Smooth muscle cell (in vitro differentiated cells): Measurements from ENCODE around the gene PRSS57. TPM values are rescaled to one million over a fixed set of nuclear protein-coding genes. Genes with fewer than 3 reads are reported as not detected.

Experiments
- DNase-seq: peaks from one replicate; lab custom pipeline; 2025; ENCODE audit not compliant: unreplicated experiment; lab: John Stamatoyannopoulos, UW
- H2AFZ ChIP-seq: fragments of 200-600 bp; sonication (generic); 2 replicates; pipeline ENCODE4 v1.6.0; 2016; ENCODE audit warnings: antibody characterized with exemption, low read depth, mild to moderate bottlenecking
- H3F3A ChIP-seq: fragments of 200-600 bp; sonication (generic); 2 replicates; pipeline ENCODE4 v1.6.0; 2017; ENCODE audit warnings: antibody characterized with exemption, low read depth
- H3K27ac ChIP-seq: fragments of 200-600 bp; sonication (generic); 2 replicates; pipeline ENCODE4 v1.5.1; 2016; ENCODE audit warnings: low read depth, mild to moderate bottlenecking
- H3K27me3 ChIP-seq: fragments of 200-600 bp; sonication (generic); 2 replicates; pipeline ENCODE4 v1.6.1; 2016; ENCODE audit warnings: low read depth, mild to moderate bottlenecking
- H3K36me3 ChIP-seq: fragments of 200-600 bp; sonication (generic); 2 replicates; pipeline ENCODE4 v1.5.1; 2016; ENCODE audit warnings: low read depth
- H3K4me1 ChIP-seq: fragments of 200-600 bp; sonication (generic); 2 replicates; pipeline ENCODE4 v1.5.1; 2016; ENCODE audit warnings: low read depth
- H3K4me2 ChIP-seq: fragments of 200-600 bp; sonication (generic); 2 replicates; pipeline ENCODE4 v1.6.0; 2016; ENCODE audit warnings: mild to moderate bottlenecking
- H3K4me3 ChIP-seq: fragments of 200-600 bp; sonication (generic); 2 replicates; pipeline ENCODE4 v1.5.1; 2016; ENCODE audit warnings: mild to moderate bottlenecking
- H3K79me2 ChIP-seq: fragments of 200-600 bp; sonication (generic); 2 replicates; pipeline ENCODE4 v1.6.0; 2016; ENCODE audit warnings: low read depth, mild to moderate bottlenecking
- H3K9ac ChIP-seq: fragments of 200-600 bp; sonication (generic); 2 replicates; pipeline ENCODE4 v1.6.0; 2016; ENCODE audit warnings: low read depth
- H3K9me3 ChIP-seq: fragments of 200-600 bp; sonication (generic); replicated peaks from 2 replicates; pipeline ENCODE4 v1.5.1; 2016; ENCODE audit warnings: low read depth
- H4K20me1 ChIP-seq: fragments of 200-600 bp; sonication (generic); 2 replicates; pipeline ENCODE4 v1.6.0; 2016; ENCODE audit warnings: low read depth
- WGBS: methylation state at CpG from one replicate; pipeline ENCODE4 v1.1.7; 2016; ENCODE audit warnings: low lambda C conversion rate; 5-methylcytosine and 5-hydroxymethylcytosine counted together
- polyA plus RNA-seq: library from polyadenylated mRNA; unstranded; fragments of >200 nt; fragmentation: Nextera tagmentation; extraction: Ambion mirVana; gene quantifications from 2 replicates; pipeline ENCODE4 v1.2.1, GENCODE V29; 2016
- total RNA-seq: library from RNA; depleted of rRNA; stranded (reverse); fragments of >200 nt; gene quantifications from 2 replicates; pipeline ENCODE4 v1.2.3, GENCODE V29; 2014
- TF ChIP-seq, protein P1 (sequence below): fragments of 200-600 bp; sonication (generic); IDR thresholded peaks from 2 replicates; pipeline ENCODE4 v1.5.1; 2017; ENCODE audit warnings: borderline replicate concordance, mild to moderate bottlenecking, antibody characterized with exemption; ENCODE audit not compliant: insufficient read depth, poor library complexity, severe bottlenecking

The PRSS57 gene
- total and polyA plus RNA-seq, 2 experiments from 2014 or later, result not detected

DNA sequence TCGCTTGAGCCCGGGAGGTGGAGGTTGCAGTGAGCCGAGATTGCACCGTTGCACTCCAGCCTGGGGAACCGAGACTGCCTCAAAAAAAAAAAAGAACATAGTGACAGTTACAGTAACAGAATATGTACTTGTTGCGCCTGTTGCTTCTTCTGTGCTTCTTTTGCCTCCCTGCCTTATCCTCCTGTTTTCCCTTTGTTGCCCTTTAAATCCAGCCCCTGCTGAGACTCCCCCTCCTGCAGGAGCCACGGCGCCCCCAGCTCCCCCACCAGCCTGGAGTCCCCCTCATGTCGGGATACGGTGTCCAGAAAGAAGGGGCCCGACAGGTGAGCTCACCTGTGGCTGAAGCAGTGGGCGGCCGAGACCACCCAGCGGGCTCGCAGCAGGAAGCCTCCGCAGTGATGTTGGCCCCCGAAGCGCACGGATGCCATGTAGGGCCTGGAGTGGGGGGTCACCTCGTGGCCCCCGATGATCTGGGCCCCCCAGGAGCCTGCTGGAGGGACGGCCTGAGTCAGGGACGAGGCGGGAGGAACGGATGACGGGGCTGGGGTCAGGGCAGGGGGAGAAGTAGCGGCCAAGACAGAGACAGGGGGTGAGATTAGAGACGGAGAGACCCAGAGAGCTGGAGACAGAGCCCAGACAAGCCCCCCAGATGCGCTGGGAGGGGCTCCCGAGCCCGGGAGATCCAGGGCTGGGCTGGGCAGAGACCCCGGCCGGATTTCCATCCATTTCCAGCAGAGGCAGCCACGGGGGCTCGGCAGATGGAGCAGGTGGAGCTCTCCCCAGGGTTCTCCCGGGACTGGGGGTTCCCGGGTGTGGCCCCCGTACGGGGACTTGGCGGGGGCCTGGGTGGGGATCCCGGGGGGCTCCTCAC lies 536 bp downstream of the PRSS57 start:
- Histone ChIP-seq H3K4me2 (no peak overlapping the region), H3K4me3 (no peak overlapping the region), H3K79me2 (no peaks in the 10 kb centered on the region), H3K9ac (no peak overlapping the region), H3K36me3 (no peaks in the 10 kb centered on the region), H3K27me3 (no peaks in the 10 kb centered on the region), H4K20me1 (no peaks in the 10 kb centered on the region), H3K4me1 (no peaks in the 10 kb centered on the region), H3K27ac (no peak overlapping the region), H3K9me3 (no peaks in the 10 kb centered on the region), H2AFZ (no peak overlapping the region), H3F3A (no peaks in the 10 kb centered on the region)
- WGBS, result 87% methylated on average over 35 of the region's 41 CpGs
- TF ChIP-seq, protein P1, sequence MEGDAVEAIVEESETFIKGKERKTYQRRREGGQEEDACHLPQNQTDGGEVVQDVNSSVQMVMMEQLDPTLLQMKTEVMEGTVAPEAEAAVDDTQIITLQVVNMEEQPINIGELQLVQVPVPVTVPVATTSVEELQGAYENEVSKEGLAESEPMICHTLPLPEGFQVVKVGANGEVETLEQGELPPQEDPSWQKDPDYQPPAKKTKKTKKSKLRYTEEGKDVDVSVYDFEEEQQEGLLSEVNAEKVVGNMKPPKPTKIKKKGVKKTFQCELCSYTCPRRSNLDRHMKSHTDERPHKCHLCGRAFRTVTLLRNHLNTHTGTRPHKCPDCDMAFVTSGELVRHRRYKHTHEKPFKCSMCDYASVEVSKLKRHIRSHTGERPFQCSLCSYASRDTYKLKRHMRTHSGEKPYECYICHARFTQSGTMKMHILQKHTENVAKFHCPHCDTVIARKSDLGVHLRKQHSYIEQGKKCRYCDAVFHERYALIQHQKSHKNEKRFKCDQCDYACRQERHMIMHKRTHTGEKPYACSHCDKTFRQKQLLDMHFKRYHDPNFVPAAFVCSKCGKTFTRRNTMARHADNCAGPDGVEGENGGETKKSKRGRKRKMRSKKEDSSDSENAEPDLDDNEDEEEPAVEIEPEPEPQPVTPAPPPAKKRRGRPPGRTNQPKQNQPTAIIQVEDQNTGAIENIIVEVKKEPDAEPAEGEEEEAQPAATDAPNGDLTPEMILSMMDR, result no peak
- no peak for DNase-seq

DNA sequence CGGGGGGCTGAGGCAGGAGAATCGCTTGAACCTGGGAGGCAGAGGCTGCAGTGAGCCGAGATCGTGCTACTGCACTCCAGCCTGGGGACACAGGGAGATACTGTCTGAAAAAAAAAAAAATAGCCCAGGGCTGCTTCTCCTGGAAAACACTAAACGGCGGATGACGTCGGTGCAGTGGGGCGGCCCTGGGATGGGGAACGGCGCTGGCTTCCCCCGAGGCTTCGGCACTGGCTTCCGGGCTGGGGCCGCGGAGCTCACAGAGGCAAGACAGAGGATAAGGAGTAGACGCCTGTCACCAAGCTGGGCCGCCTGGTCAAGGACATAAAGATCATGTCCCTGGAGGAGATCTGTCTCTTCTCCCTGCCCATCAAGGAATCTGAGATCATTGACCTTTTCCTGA lies 5.0 kb downstream of the PRSS57 start:
- TF ChIP-seq, protein P1, result no peak
- no peak for DNase-seq
- Histone ChIP-seq H2AFZ (no peak overlapping the region), H3K4me1 (no peaks in the 10 kb centered on the region), H3K4me2 (no peak overlapping the region), H3K27me3 (no peaks in the 10 kb centered on the region), H3K9me3 (no peaks in the 10 kb centered on the region), H3K4me3 (no peak overlapping the region), H4K20me1 (no peaks in the 10 kb centered on the region), H3K9ac (no peak overlapping the region), H3K27ac (no peak overlapping the region), H3F3A (no peaks in the 10 kb centered on the region), H3K79me2 (no peaks in the 10 kb centered on the region), H3K36me3 (no peaks in the 10 kb centered on the region)
- WGBS, result 83% methylated on average over 18 of the region's 18 CpGs

DNA sequence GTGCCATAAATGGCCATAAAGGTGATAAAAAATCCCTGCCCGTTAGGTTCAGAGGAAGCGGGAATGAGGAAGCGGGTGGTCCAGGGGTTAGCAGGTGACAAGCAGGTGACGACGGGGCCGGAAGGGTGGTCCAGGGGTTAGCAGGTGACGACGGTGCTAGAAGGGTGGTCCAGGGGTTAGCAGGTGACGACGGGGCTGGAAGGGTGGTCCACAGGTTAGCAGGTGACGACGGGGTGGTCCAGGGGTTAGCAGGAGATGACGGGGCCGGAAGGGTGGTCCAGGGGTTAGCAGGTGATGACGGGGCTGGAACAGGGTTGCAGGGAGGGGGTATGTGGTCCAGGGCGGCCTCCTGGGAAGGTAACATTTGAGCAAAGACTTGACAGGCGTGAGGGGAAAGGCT lies 6.3 kb downstream of the PRSS57 start:
- Histone ChIP-seq H3K27me3 (no peaks in the 10 kb centered on the region), H2AFZ (no peak overlapping the region), H3K9ac (no peak overlapping the region), H3K4me3 (no peak overlapping the region), H3K9me3 (no peaks in the 10 kb centered on the region), H3K4me2 (no peak overlapping the region), H3K79me2 (no peaks in the 10 kb centered on the region), H4K20me1 (no peaks in the 10 kb centered on the region), H3K36me3 (no peaks in the 10 kb centered on the region), H3K4me1 (no peaks in the 10 kb centered on the region), H3K27ac (no peak overlapping the region), H3F3A (no peaks in the 10 kb centered on the region)
- no peak for DNase-seq
- WGBS, result 82% methylated on average over 17 of the region's 17 CpGs
- TF ChIP-seq, protein P1, result no peak

DNA sequence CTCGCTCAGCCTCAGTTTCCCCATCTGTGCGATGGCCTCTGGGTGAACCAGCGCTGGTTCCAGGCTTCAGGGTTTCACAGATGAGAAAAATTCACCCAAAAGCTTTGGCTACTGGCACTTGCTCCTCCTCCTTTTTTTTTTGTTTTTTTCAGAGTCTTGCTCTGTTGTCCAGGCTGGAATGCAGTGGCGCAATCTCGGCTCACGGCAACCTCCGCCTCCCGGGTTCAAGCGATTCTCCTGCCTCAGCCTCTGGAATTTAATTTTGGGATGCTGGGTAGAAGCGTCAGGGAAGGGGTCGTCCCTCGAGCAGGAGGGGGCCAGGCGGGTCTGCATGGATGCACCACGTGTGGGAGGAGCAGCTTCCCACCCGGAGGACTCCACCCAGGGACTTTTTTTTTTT lies 7.0 kb downstream of the PRSS57 start:
- WGBS, result 77% methylated on average over 15 of the region's 15 CpGs
- Histone ChIP-seq H3K9me3 (no peaks in the 10 kb centered on the region), H3K27ac (no peak overlapping the region), H3K27me3 (no peaks in the 10 kb centered on the region), H3K79me2 (no peaks in the 10 kb centered on the region), H4K20me1 (no peaks in the 10 kb centered on the region), H3K4me1 (no peaks in the 10 kb centered on the region), H3K4me3 (no peak overlapping the region), H3F3A (no peaks in the 10 kb centered on the region), H2AFZ (no peak overlapping the region), H3K9ac (no peak overlapping the region), H3K36me3 (no peaks in the 10 kb centered on the region), H3K4me2 (no peak overlapping the region)
- no peak for DNase-seq
- TF ChIP-seq, protein P1, result no peak
